ENCODE results near the gene ADAMTSL1. TPM values are rescaled to one million over a fixed set of nuclear protein-coding genes. Genes with fewer than 3 reads are reported as not detected.

Gene ADAMTSL1
- total and polyA plus RNA-seq, 2 of the 13 experiments (the other 11 are each of a cell fraction or from before 2014, with no cell fraction given), result not detected

DNA sequence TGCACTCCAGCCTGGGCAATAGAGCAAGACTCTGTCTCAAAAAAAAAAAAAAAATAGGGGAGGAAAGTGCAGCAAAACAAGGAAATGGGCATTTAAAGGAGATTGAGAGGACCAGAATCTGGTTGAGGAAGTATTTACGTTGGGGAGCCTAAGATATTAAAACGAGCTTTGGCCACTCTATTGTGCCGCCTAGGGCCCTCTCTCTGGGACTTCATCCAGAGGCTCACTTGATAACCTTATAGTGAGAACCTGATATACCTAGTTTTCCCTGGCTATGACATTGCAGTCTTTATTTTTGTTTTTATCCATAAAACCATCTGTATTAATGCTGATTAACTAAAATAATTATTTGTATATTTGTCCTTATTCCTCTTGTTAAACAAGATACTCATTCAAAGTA is 345.5 kb downstream of the ADAMTSL1 start (continued):
- TF ChIP-seq, protein P1, sequence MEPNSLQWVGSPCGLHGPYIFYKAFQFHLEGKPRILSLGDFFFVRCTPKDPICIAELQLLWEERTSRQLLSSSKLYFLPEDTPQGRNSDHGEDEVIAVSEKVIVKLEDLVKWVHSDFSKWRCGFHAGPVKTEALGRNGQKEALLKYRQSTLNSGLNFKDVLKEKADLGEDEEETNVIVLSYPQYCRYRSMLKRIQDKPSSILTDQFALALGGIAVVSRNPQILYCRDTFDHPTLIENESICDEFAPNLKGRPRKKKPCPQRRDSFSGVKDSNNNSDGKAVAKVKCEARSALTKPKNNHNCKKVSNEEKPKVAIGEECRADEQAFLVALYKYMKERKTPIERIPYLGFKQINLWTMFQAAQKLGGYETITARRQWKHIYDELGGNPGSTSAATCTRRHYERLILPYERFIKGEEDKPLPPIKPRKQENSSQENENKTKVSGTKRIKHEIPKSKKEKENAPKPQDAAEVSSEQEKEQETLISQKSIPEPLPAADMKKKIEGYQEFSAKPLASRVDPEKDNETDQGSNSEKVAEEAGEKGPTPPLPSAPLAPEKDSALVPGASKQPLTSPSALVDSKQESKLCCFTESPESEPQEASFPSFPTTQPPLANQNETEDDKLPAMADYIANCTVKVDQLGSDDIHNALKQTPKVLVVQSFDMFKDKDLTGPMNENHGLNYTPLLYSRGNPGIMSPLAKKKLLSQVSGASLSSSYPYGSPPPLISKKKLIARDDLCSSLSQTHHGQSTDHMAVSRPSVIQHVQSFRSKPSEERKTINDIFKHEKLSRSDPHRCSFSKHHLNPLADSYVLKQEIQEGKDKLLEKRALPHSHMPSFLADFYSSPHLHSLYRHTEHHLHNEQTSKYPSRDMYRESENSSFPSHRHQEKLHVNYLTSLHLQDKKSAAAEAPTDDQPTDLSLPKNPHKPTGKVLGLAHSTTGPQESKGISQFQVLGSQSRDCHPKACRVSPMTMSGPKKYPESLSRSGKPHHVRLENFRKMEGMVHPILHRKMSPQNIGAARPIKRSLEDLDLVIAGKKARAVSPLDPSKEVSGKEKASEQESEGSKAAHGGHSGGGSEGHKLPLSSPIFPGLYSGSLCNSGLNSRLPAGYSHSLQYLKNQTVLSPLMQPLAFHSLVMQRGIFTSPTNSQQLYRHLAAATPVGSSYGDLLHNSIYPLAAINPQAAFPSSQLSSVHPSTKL (CRISPR knock-in tag; IDR thresholded peaks at IDR 0.05), result no peak
- TF ChIP-seq ZNF850 (CRISPR knock-in tag; conservative IDR thresholded peaks at IDR 0.05) (no peak), NR2C2 (CRISPR knock-in tag; IDR thresholded peaks at IDR 0.05; ENCODE audit: borderline replicate concordance) (no peak), RXRB (CRISPR knock-in tag; IDR thresholded peaks at IDR 0.05; ENCODE audit: borderline replicate concordance) (no peak), ZNF615 (CRISPR knock-in tag; IDR thresholded peaks at IDR 0.05; ENCODE audit: borderline replicate concordance) (no peak), SSRP1 (CRISPR knock-in tag; IDR thresholded peaks at IDR 0.05) (no peak)

DNA sequence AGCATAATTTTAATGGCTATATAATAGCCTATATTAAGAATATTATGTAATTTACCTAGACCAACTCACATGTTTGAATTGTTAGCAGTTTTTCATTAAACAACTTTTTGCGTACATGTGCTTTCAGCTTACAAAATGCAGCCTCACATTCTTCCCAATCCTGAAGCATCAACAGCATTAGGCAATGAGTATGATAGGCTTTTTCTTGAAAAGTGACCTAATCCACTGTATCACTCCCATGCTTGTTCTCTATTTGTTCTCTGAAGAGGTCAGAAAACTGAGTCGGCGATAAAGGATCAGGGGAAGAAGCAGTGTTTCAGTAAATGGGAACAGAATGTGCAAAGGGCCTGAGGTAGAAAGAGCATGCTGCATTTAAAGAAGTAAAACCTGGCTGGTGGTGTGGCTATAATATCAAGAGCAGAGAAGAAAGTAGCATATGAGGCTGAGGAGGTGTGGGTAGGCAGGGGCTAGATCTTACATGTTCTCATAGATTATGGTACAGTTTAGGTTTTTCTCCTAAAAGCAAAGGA is 346.7 kb downstream of the ADAMTSL1 start:
- DNase-seq (ENCODE audit: low spot score), result no peak
- Histone ChIP-seq H3K79me2 (ENCODE audit: insufficient read depth, low read length) (no peaks in the 10 kb centered on the region), H3K36me3 (replicated peaks in 1 of 2; ENCODE audit: control insufficient read depth in 1 of 2, insufficient read depth in 2 of 2, low read length in 2 of 2) (no peaks in the 10 kb centered on the region), H2AFZ (ENCODE audit: low read length) (no peak overlapping the region), H4K20me1 (ENCODE audit: insufficient read depth, low read length) (no peaks in the 10 kb centered on the region), H3K9me3 (ENCODE audit: low read length) (no peaks in the 10 kb centered on the region), H3K4me3 (replicated peaks in 1 of 3; ENCODE audit: insufficient read depth in 1 of 3, low read depth in 2 of 3, low read length in 3 of 3) (no peak overlapping the region), H3K4me1 (ENCODE audit: insufficient read depth, low read length) (peaks cover 21% of the 10 kb centered on the region), H3K9ac (ENCODE audit: insufficient read depth, low read depth, low read length) (no peak overlapping the region), H3K27ac (ENCODE audit: extremely low read length, insufficient read depth, low read length) (no peak overlapping the region), H3K27me3 (ENCODE audit: control insufficient read depth in 1 of 2, insufficient read depth in 2 of 2, low read length in 2 of 2) (no peaks in the 10 kb centered on the region), H3K4me2 (ENCODE audit: low read depth, low read length) (no peak overlapping the region)
- ChIA-PET POLR2A (no interaction called here), CTCF (ENCODE audit: low intra/inter-chr PET ratio, low total read pairs) (no interaction called here)
- in situ Hi-C loops (cut with HindIII; ENCODE audit: extremely low pct_ligation_motif_present, low pct_unique_long_range_greater_than_20kb) (loop anchor here (25.0 kb wide), 1 partner anchor 558 kb away; no protein-coding TSS in a partner anchor), intact Hi-C loops (cut with micrococcal nuclease; ENCODE audit: unreplicated experiment) (no loop called here)
- no TSS peak for BruUV-seq (replicated peaks)
- FAIRE-seq, result no peak
- ATAC-seq, result no peak
- 85% methylated on average over 3 of the region's 3 CpGs for WGBS (ENCODE audit: low lambda C conversion rate)
- TF ChIP-seq, protein P2, sequence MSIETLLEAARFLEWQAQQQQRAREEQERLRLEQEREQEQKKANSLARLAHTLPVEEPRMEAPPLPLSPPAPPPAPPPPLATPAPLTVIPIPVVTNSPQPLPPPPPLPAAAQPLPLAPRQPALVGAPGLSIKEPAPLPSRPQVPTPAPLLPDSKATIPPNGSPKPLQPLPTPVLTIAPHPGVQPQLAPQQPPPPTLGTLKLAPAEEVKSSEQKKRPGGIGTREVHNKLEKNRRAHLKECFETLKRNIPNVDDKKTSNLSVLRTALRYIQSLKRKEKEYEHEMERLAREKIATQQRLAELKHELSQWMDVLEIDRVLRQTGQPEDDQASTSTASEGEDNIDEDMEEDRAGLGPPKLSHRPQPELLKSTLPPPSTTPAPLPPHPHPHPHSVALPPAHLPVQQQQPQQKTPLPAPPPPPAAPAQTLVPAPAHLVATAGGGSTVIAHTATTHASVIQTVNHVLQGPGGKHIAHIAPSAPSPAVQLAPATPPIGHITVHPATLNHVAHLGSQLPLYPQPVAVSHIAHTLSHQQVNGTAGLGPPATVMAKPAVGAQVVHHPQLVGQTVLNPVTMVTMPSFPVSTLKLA (IDR thresholded peaks at IDR 0.05), result 0 out of 2 replicates have a peak, but pooled peaks have one; percentile 4
- TF ChIP-seq, protein P3, sequence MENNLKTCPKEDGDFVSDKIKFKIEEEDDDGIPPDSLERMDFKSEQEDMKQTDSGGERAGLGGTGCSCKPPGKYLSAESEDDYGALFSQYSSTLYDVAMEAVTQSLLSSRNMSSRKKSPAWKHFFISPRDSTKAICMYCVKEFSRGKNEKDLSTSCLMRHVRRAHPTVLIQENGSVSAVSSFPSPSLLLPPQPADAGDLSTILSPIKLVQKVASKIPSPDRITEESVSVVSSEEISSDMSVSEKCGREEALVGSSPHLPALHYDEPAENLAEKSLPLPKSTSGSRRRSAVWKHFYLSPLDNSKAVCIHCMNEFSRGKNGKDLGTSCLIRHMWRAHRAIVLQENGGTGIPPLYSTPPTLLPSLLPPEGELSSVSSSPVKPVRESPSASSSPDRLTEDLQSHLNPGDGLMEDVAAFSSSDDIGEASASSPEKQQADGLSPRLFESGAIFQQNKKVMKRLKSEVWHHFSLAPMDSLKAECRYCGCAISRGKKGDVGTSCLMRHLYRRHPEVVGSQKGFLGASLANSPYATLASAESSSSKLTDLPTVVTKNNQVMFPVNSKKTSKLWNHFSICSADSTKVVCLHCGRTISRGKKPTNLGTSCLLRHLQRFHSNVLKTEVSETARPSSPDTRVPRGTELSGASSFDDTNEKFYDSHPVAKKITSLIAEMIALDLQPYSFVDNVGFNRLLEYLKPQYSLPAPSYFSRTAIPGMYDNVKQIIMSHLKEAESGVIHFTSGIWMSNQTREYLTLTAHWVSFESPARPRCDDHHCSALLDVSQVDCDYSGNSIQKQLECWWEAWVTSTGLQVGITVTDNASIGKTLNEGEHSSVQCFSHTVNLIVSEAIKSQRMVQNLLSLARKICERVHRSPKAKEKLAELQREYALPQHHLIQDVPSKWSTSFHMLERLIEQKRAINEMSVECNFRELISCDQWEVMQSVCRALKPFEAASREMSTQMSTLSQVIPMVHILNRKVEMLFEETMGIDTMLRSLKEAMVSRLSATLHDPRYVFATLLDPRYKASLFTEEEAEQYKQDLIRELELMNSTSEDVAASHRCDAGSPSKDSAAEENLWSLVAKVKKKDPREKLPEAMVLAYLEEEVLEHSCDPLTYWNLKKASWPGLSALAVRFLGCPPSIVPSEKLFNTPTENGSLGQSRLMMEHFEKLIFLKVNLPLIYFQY (CRISPR knock-in tag; IDR thresholded peaks at IDR 0.05; ENCODE audit: borderline replicate concordance), result no peak
- TF ChIP-seq NFATC3 (CRISPR knock-in tag; IDR thresholded peaks at IDR 0.05), result no peak
- 0 out of 4 replicates have a peak, but pooled peaks have one; percentile 10 to 13 for TF ChIP-seq MAFK (conservative IDR thresholded peaks at IDR 0.05 in 1 of 2, IDR thresholded peaks at IDR 0.05 in 1 of 2; ENCODE audit: low read length in 2 of 2)
- TF ChIP-seq, protein P4, sequence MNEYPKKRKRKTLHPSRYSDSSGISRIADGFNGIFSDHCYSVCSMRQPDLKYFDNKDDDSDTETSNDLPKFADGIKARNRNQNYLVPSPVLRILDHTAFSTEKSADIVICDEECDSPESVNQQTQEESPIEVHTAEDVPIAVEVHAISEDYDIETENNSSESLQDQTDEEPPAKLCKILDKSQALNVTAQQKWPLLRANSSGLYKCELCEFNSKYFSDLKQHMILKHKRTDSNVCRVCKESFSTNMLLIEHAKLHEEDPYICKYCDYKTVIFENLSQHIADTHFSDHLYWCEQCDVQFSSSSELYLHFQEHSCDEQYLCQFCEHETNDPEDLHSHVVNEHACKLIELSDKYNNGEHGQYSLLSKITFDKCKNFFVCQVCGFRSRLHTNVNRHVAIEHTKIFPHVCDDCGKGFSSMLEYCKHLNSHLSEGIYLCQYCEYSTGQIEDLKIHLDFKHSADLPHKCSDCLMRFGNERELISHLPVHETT (CRISPR knock-in tag; conservative IDR thresholded peaks at IDR 0.05), result no peak
- no peak for TF ChIP-seq RFXAP (CRISPR knock-in tag; IDR thresholded peaks at IDR 0.05; ENCODE audit: borderline replicate concordance)

All from HepG2 (cell line).